Forelimb muscle (tissue), 1 donor: ENCODE data around the gene RSAD1. TPM values are rescaled to one million over a fixed set of nuclear protein-coding genes. Genes with fewer than 3 reads are reported as not detected.

Source experiments
- DNase-seq: peaks from one replicate; pipeline ENCODE4 v3.0.0-alpha.2; 2013; ENCODE audit warnings: low read depth
- polyA plus RNA-seq: library from polyadenylated mRNA; unstranded; fragments of 120-200 nt; gene quantifications from one replicate; pipeline ENCODE4 v1.2.1, GENCODE V29; 2013; ENCODE audit not compliant: insufficient read length

RSAD1 gene
- polyA plus RNA-seq, 1 donor: 37.3 TPM

GRCh38 chr17:50493744-50494143, 15.1 kb downstream of the RSAD1 start:
- DNase-seq: no peak

- no peak for DNase-seq
Measured at GRCh38 chr17:50495217-50495823, 16.7 kb downstream of the RSAD1 start.

GRCh38 chr17:50495918-50496317, 17.3 kb downstream of the RSAD1 start:
- DNase-seq: no peak

GRCh38 chr17:50498021-50498874, 19.6 kb downstream of the RSAD1 start:
- no peak for DNase-seq

GRCh38 chr17:50499270-50499669, 20.6 kb downstream of the RSAD1 start:
- DNase-seq: no peak

- DNase-seq: no peak
Measured at GRCh38 chr17:50499721-50500120, 21.1 kb downstream of the RSAD1 start.

- no peak for DNase-seq
Measured at GRCh38 chr17:50501054-50501453, 22.4 kb downstream of the RSAD1 start.

GRCh38 chr17:50502301-50502990, 23.8 kb downstream of the RSAD1 start:
- DNase-seq: no peak

GRCh38 chr17:50505591-50506130, 27.0 kb downstream of the RSAD1 start:
- no peak for DNase-seq

GRCh38 chr17:50506298-50506697, 27.6 kb downstream of the RSAD1 start:
- DNase-seq: no peak

GRCh38 chr17:50507871-50508572, 29.4 kb downstream of the RSAD1 start, which contains the start of gene MYCBPAP:
Gene MYCBPAP (plus strand): TSS chr17:50508439. CDS start chr17:50508675, 236 bp downstream.
- DNase-seq: peak; percentile 65

GRCh38 chr17:50508573-50509460, 30.2 kb downstream of the RSAD1 start:
- peak; percentile 46 for DNase-seq

- DNase-seq: no peak
Measured at GRCh38 chr17:50511058-50511457, 32.4 kb downstream of the RSAD1 start.

GRCh38 chr17:50513495-50513894, 34.8 kb downstream of the RSAD1 start:
- DNase-seq: no peak

GRCh38 chr17:50514388-50514787, 35.7 kb downstream of the RSAD1 start:
- no peak for DNase-seq

- no peak for DNase-seq
Measured at GRCh38 chr17:50514936-50515702, 36.5 kb downstream of the RSAD1 start.

- no peak for DNase-seq
Measured at GRCh38 chr17:50517011-50517410, 38.4 kb downstream of the RSAD1 start.

GRCh38 chr17:50517504-50518383, 39.1 kb downstream of the RSAD1 start:
- DNase-seq: no peak
